GM21786 (cell line): Measurements from ENCODE around the gene TFF3.

ENCODE experiments used
- ATAC-seq: cut with Tn5 transposase; IDR thresholded peaks from one replicate; pipeline ENCODE4 v1.9.1; 2021; ENCODE audit not compliant: unreplicated experiment

The TFF3 gene

DNA sequence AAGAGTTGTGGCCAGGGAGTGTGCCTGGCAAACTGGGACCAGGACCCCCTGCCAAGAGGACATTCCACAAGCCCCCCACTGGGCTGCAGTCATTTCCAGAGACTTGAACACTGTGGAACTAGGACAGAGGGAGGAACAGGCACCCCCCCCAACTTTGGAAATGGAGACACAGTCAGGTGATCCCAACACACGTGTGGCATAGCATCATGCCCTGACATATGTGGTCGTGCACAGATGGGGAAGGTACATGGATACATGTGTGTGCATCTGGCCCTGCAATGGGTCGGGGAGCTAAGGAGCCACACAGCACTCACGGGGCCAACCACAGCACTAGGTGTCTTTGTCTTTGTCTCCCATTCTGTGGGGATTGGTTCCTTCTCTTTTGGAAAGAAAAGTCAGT lies 6.6 kb upstream of the TFF3 start:
- no peak for ATAC-seq

DNA sequence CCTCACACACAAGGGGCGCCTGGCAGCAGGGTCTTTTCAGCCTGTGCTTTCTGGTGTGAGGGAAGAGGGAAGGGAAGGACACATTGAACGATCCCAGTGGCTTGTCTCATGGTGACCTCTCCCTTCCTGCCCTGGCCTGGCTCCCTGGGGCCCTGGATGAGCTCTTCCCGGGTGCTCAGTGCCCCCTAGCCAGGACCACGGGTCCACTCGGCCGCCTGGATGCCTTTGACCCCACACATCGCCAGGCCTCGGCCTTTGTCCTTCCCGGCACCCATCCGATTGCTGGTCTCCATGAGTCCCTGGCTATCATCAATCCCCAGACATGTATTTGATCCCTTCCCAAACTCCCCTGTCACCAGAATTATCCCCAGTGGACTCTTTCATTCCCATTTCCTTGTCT lies 6.0 kb upstream of the TFF3 start:
- no peak for ATAC-seq

DNA sequence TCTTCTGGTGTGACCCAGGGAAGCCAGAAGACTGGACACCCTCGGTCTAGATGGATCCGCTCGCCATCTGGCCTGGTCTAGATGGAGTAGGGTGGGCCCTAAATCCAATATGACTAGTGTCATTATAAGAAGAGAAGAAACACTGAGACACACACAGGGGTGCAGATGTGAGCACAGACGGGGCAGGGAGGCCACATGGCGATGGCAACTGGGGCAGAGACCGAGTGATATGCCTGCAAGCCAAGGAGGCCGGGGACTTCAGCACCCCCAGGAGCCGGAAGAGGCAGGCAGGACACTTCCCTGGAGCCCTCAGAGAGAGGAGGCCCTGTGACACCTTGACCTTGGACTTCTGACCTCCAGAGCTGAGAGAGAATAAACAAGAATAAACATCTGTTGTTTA lies 5.6 kb upstream of the TFF3 start:
- no peak for ATAC-seq

DNA sequence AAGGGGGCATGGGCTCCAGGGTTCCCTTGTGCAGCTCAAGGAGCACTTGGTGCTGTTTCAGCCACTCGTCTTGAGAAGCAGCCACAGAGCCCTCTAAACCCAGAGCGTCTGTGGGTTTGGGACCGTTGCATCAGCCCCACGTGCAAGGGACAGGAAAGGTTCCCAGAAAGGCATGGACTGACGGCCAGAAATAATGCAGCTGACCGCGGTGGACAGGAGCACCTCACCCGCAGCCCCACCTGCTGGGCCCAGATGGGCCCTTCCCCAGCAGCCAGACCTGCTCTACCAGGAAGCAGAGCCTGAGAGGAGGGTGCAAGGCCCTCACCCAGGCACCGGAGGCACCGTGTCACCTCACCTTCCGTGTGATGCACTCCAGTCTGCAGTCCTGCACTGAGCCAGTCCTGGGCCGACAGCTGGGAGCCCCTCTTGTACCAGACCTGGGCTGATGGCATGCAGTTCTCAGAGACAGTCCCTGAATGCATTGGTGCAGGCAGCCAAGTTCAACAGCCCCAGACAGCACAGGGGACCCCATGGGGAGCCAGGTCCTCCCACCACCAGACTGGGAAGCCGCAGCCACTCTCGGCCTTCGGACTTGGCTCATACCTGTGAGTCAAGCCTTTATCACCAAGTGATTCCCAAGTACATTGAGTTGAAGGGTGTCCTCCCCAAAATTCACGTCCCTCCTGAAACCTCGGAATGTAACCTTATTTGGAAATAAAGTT lies 4.8 kb upstream of the TFF3 start:
- ATAC-seq: no peak

DNA sequence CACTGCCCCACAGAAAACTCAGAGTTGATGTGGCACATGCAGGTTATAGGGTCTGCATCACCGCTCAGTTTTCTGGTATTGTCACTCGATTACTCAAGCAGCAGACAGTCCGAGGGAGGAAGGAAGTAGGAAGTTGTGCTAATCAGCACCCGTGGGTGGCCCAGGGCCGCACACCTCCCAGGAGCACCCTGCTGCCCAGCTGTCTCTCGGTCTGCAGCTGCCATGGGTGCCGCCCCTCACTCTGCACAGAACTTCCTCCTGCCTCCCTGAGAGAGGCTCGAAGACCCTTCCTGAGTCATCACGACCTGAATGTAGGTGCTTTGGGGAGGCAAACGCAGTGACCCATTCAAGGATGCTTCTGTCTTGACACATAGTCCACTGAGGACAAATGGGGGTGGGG lies 4.2 kb upstream of the TFF3 start:
- no peak for ATAC-seq

DNA sequence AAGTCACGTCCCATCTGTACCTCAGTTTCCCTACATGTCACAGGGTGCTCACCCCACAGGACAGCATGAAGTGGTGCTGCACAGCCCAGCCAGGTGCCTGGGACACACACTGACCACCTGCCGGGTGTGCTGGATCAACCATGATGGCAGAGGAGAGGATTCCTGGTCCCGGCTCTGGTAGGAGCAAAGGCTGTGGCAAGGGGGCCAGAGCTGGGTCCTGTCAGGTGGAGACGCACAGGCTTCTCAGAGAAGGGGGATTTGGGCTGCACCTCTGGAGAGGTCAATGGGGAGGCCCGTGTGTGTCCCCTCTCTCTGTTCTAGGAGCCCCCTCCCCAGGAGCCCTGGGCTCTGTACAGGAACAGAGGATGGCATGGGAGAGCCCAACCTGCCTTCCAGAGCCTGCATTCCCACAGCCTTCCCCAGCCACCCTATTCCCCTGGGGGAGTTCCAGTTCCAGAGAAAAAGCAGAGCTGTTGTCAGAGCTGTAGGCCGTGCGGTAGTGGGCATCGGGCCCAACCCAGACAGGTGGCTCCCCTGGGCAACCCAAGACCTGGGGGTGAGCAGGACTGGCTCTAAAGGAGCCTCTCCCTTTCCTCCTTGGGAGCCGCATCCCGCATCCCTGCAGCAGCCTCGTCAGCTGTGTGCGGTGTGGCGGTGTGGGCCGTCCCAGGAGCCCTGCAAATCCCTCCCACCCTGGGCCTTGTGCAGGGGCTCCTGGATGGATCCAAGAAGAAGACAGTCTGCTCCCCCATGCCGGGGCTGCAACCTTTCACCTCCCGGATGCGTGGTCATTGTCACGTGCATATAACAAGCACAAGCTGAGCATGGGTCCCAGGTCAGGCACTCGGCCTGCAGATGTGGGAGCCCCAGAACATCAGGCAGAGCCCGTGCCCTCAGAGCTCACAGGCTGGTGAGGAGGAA lies 2.9 kb upstream of the TFF3 start:
- ATAC-seq: no peak

DNA sequence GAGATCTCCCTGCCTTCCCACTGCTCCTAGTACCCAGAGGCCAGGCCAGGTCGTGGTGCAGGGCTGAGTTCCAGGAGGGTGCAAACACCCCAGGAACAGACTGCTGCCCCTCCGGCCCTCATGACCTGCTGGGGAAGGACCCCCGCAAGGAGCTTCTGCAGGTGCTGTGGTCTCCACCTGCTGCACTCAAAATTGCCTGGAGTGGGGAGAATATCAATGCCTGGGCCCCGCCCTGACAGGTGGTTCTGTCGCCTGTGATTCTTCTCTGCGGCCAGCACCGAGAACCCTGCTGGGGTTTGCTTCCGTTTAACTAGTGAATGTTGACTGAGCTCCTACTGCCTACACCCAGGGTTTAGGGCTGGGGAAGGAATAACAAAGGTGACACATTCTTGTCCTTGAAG lies 2.1 kb upstream of the TFF3 start:
- ATAC-seq: no peak

DNA sequence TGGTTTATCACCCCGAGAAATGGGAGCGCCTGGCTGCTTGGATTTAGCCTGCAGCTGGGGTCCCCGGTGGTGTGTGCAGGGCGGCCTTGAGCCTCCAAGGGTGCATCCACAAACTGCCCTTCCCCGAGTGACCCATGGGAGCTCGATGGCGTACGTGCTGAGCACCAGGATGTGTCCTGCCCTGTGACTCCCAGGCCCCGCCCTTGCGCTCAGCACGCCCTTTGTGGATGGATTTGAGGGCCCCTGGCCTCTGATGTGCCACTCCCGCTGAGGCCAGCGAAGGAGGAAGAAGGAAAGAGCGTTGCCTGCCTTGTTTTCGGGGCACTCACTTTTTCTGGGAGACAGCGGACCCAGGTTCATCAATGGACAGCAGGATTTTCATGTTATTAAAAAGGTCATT lies 1.7 kb upstream of the TFF3 start:
- no peak for ATAC-seq

DNA sequence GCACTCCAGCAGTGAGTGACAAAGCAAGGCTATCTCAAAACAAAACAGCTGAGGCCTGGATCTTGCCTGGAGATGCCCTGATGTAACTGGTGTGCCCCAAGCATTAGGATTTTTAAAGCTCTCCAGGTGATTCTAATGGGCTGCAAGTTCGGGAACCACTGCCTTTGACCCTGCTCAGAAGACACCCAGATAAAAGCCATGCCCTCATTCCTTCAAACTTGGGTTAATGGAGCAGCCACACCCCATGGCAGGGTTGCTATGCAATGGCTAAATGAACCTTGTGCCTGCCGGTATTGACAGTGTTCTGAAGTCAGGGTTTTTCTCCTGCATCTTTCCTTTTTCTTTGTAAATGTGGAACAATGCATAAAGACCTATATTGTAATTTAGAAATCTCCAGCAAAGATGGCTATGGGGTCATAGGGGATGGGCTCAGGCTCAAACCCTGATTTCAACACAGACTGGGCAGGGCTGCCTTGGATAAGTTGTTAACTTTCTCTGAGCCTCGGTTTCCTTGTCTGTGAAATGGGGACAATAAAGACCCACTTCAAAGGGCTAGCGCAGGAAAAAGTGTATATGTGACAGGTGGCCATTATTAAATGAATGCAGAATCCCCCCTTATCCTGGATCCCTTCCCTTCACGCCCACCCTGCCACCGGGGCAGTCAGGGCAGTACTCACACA lies 453 bp downstream of the TFF3 start:
- ATAC-seq: no peak

DNA sequence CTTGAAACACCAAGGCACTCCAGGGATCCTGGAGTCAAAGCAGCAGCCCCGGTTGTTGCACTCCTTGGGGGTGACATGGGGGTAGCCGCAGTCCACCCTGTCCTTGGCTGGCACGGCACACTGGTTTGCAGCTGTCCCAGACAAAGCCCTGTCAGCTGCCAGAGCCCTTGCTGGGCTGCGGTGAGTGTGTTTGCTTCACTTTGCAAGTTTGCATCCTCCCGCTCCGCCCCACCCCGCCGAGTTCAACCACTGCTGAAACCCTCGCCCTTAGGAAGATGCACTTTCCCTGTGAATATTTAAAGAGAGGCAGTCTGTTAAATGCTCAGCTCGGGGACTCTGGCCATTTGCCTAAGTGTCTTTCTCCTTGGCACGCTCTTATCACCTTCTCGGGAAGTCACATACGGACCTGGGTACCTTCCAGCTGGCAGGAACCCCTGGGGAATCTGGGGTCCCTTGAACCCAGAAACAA lies 1.7 kb downstream of the TFF3 start:
- no peak for ATAC-seq

DNA sequence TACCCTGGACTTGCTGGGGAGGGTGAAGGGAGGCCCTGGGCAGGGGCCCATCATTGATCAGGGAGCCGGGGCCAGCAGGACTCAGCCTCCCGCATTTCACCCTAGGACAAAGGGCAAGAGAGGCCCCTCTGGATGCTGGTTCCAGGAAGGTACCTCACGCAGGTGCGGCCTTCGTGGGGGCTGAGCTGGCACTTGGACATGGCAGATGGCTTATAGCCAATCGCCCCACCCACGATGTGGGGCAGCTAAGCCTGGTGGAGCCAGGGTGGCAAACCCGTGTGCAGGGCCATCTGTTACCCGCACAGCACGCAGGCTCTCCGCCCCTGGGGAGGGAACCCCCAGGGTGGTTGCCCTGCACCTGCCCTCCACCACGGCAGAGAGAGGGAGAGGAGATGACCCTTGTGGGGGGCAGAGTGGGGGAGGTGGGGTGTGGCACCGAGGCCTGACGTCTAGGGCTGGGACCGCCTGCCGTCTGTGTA lies 2.5 kb downstream of the TFF3 start:
- no peak for ATAC-seq

DNA sequence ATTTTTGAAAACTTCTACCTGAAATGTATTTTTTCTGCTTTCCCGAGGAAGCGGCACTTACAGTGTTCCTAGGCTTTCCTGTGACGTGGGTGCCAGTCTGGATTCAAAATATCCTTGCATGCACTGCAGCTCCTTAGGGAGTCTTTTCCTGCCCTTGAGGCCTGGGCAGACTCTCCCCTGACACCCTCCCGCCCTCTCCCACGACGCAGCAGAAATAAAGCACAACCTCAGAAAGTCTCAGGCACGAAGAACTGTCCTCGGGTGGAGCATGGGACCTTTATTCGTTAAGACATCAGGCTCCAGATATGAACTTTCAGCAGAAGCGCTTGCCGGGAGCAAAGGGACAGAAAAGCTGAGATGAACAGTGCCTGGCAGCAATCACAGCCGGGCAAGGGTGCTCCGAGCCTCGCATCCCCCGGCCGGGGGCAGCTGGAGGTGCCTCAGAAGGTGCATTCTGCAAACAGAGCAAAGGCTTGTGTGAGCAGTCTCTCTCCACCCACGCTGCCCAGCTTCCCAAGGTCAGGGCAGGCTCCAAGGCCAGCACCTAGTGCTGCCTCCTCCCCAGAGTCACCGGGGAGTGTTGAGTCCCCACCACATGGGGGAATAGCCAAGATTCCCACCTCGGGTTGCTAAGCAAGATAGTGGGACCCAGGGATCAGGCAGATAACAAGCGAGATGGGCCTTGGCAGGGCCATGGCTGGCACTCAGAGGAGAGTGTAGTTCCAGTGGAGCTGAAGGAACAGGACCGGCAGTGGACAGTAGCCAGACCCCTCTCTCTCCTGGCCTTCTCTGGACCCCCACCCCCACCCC lies 3.2 kb downstream of the TFF3 start:
- no peak for ATAC-seq

DNA sequence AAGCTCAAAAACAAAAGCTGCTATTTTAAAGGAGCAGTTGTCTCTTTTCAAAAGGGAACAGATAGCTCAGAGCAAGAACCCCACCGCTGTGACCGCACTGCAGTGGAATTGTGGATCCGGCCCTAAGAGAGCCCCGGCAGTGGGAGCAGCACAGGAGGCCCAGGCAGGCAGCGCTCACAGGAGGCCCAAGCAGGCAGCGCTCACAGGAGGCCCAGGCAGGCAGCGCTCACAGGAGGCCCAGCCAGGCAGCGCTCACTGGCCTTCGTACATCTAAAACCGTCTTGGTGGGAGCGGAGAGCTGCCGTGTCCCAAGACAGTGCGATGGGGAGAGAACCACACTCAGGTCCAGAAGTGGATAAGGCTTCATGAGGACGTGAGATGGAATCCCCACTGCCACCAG lies 4.0 kb downstream of the TFF3 start:
- ATAC-seq: no peak

DNA sequence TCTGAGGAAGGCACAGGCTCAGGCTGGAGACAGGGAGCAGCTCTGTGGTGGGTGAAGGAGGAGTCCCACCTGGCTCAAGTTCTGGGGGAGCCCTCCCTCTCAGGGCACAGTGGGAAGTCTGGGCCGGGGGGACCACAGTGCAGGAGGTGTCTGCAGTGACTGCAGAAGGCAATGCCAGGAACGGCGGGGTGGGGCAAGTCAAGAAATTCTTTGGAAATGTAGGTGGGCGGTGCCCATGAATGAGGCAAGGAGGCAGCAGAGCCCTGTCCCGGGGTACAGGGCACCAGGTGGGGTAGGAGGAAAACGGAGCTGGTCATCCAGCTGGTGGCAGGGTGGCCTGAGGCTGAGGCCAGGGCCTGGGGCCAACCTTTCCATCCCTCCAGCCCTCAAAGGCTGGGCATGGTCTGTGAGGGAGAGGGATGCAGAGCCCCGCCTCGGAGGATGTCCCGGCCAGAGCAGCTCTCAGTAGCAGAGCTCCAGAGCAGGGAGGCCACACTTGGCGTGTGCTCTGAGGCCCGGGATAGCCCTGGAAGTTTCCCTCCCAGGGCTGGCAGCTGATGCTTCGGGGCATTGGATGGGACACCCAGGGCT lies 4.7 kb downstream of the TFF3 start:
- ATAC-seq: no peak

DNA sequence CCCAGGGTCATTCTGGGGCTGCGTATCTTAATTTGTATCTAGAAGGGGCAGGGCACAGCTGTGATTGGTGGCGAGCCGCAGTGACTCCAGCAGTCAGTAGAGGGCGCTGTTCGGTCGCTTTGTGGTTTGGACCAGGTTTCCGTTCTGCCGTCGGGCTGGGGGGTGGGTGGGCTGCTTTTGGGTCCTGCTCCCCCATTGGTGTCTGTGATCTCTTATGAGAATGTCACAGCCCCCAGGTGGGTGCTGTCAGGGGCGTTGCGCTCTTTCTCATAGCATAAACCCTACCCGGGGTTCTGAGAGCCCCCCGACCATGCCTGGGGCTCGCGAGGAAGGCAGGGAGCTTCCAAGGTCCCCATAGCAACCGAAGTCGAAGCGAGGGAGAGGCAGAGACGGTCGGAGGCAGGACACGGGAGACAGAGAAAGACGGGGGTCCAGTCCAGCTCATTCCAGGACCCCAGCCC lies 5.4 kb downstream of the TFF3 start:
- no peak for ATAC-seq

DNA sequence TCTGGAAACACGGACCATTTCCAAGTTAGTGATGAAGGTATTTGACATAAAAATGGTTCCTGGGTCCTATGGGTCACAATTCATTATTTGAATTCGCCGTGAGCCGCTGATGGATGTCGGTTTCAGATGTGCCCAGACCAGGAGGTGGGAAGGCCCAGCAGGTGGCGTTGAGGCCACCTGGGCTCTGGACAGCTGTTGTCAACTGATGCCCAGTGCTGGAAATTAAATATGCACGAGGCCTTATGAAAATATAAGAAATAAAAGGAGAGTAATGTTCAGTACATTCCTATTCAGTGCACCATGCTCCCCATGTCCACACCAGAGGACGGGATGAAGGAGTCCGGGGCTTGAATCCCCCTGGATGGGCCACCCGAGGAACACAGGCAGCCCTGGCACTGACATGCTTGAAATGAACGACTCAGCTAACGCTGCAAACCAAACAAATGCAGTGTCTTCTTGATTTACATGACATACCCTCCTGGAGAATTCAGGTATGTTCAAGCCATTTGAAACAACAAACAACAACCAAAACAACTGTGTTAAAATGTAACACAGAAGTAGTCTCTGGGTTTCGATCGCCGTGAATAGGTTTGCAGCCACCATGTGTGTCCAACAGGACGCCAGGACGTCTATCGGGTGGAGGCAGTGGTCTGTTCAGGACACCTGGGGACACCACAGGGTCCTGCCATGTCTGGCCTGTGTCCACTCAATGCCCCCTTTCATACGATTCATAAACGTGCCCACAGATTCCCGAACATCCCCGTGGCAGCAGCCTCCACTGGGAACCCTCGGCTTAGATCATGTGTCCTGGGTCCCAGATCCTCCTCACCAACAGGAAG lies 6.1 kb downstream of the TFF3 start:
- ATAC-seq: no peak

DNA sequence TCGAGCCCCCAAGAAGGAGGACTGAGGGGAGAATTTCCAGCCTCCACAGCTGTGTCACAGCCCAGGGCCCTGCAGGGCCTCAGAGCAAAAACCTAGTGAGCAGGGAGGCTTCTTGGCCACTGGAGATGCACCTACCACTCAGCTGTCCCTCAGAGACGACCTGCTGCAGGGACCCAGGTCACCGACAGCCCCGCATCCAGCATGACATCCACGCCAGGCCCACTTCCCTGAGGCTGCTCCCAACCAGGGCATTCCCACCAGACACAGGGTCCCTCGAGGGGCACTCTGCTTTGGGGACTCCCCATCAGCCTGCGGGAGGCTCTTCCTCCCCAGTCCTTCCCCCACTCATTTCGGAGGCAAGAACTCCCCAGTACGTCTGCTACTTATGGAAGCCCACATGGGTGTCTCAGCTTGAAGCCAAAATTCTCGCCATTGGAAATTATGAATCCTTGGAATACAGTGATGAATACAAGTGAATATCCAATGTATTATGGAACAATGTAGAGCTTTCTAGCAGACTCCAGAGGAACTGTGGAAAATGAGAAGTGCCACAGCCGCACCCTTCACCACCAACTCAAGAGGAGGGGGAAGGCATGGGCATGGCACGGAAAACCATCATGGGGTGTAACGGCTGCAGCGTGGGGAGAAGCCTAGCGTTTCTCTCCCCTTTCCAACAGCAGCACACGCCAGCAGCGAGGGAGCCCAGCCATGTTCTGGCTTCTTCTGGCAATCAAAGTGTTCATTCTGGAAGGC lies 6.9 kb downstream of the TFF3 start:
- no peak for ATAC-seq

DNA sequence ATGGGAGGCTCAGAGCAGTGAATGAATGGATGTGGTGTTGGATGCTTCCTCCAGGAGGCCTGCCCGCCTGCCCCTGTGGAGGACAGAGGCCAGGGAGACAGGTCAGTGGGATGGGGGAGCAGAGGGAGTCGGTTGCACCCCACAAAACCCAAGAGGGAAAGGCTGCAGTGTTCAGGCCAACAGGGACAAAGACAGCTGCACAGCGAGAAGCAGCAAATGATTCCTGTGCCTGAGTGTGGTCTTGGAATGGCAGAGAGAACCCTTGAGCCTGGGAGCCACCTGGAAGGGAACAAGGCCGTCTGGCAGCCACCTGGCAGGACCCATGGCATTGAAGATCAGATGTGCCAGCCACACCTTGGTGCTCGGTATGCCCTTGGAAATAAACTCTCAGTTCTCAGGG lies 8.1 kb downstream of the TFF3 start:
- no peak for ATAC-seq
